ENCODE data around the gene KDM8.

The KDM8 gene

DNA sequence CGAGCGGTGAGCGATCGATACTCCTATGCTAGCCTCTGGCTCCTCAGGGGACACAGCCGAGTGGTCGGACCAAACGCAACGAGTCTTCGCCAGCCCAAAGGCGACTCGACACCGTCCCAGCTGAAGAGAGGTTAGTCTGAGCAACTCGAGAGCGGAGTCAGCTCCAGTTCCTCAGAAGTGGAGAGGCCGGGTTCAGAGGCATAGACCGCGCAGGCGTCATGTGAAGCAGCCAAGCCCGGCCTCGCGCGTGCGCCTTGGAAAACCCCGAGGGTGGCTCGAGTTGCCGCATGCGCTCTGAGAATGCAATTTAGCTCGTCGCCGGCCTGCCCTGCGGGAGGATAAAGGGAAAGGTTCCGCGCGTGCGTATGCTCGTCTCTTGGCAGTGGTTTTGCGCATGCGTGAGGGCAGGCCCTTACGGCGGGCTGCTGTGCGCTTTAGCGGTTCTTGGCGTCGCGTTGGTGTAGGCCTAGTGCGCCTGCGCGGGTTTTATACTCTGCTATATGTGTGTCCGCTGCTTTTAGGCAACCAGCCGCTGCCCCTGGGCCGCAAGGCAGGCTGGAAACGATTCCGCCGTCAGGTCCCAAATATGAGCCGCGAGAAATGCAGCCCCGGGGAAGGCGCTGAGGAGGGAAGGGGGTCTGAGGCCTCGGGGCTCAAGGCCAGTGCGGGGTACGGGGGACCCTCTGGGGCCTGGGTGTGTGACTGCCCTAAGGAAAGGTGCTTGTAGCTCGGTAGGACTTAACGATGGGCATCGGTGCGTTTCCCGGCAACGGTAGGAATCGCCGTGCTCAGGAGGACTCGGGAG is at the start of gene KDM8:
Gene KDM8, plus strand, starts transcription at position 20 of the 805 bp plus-strand sequence. CDS start 6,598 bp downstream, outside the sequence.
- TF ChIP-seq, protein P1, sequence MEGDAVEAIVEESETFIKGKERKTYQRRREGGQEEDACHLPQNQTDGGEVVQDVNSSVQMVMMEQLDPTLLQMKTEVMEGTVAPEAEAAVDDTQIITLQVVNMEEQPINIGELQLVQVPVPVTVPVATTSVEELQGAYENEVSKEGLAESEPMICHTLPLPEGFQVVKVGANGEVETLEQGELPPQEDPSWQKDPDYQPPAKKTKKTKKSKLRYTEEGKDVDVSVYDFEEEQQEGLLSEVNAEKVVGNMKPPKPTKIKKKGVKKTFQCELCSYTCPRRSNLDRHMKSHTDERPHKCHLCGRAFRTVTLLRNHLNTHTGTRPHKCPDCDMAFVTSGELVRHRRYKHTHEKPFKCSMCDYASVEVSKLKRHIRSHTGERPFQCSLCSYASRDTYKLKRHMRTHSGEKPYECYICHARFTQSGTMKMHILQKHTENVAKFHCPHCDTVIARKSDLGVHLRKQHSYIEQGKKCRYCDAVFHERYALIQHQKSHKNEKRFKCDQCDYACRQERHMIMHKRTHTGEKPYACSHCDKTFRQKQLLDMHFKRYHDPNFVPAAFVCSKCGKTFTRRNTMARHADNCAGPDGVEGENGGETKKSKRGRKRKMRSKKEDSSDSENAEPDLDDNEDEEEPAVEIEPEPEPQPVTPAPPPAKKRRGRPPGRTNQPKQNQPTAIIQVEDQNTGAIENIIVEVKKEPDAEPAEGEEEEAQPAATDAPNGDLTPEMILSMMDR (IDR thresholded peaks at IDR 0.05; ENCODE audit: insufficient read depth, low read depth, low read length, missing control alignments) = no peak
- peak within 1 kb of the TSS; percentile 91 for H3K4me3 ChIP-seq (ENCODE audit: low read length)
- peak; percentile 99 for DNase-seq (ENCODE audit: low read depth)

DNA sequence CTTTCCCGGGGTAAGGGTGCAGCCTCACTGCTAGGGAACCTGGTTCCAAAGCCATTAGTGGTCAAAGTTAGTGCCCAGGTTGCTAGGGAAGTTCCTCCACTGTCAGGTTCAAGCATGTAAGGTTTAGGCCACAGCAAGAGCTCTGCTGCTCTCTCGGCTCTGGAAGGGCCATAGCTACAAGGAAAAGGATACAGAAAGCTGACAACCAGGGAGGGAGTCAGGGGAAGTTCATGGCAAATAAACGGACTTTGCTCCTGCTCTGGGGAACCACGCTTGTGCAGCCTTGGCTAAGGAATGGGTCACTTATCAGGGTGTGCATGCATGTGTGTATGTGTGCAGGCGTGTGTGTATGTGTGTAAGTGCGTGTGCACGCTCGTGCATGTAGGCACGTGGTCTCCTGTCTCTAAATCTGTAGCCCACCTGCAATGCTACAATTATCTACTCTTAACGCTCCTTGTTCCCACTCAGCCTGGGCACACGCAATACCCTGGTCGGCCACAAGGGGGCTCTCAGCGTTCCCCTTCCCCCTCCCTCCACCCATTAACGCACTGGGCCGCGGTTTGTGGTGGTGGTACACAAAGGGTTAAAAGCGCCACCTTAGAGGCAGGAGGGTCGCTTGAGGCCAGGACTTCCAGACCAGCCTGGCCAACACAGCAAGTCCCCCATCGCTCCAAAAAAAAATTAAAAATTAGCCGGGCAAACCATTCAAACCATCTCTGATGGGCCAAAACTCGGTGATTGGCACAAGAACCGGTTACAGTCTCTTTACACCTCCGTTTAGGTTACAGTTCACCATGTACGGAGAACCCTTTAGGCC is 48.4 kb upstream of the KDM8 start:
- TF ChIP-seq, protein P1 (IDR thresholded peaks at IDR 0.05; ENCODE audit: insufficient read depth, low read depth, low read length, missing control alignments) = peak; percentile 98
- H3K4me3 ChIP-seq (ENCODE audit: low read length) = no peak overlapping the region
- DNase-seq (ENCODE audit: low read depth) = peak; percentile 39

DNA sequence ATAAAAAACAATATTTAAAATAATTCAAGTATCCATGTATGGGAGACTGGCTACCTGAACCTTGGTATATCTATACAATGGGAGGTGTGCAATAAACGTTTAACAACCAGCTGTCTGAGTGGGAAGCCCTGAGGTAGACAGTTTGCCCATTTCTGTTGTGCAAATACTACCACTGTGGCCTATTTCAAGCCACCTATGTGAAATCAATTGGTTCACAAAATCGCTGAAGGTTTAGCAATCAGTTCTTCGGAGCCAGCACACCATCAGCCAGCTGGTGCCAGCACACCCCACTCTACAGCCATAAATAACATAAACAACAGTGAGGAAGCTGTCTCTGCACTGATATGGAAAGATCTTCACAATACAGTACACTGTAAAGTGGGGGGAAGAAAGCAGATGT is 46.7 kb upstream of the KDM8 start:
- no peak overlapping the region for H3K4me3 ChIP-seq (ENCODE audit: low read length)
- DNase-seq (ENCODE audit: low read depth) = no peak
- TF ChIP-seq, protein P1 (IDR thresholded peaks at IDR 0.05; ENCODE audit: insufficient read depth, low read depth, low read length, missing control alignments) = no peak

DNA sequence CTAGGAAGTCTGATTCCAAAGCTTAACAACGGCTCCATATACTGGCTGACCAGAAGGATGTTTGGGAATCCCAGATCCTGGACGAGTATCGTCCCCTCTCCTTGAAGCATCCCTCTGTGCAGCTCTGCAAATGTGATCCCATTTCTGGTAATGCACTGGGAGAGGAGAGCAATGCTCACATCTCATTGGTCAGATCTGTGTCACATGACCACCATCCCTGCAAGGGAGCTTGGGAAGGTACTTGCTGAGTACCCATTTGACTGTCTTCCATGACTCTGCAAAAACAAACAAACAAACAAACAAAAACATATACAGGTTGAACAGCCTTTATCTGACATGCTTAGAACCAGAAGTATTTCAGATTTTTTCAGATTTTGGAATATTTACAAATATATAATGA is 41.9 kb upstream of the KDM8 start:
- TF ChIP-seq, protein P1 (IDR thresholded peaks at IDR 0.05; ENCODE audit: insufficient read depth, low read depth, low read length, missing control alignments) = no peak
- no peak for DNase-seq (ENCODE audit: low read depth)

DNA sequence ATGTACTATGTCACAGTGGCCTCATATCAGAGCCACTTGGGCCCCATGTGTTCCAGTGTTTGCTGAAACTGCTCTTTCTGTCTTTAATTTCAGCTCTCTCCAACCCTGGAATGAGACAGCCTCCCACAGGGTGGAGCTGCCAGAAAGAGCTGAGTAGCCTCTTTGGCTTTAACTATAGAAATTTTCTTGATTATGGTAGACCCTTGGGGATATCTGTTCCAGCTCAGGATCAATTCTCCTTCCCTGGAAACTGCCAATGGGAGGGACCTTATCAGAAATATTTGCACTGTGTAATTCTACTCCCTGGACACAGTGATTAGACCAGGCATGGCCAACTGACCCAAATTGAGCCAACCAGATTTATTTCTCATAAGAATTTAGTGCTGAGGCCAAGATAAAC is 39.0 kb upstream of the KDM8 start:
- DNase-seq (ENCODE audit: low read depth) = no peak

More for the DNA sequence above, 41.9 kb upstream of the KDM8 start:
- H3K4me3 ChIP-seq (ENCODE audit: low read length) = no peak overlapping the region

DNA sequence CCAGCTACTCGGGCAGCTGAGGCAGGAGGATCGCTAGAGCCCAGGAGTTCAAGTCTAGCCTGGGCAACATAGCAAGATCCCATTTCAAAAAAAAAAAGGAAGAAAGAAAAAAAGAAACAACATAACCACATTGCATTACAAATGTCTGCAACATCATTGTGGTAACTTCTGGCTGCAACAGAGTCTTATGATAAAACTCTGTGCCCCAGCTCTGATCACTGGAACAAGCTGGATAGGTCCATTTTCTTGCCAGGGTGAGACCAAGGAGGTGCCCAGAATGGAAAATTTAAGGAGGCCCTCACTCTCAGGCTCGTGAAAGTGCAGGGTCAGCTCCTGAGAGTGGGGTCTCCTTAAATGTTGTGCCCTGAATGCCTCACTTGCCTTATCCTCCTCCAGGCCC is 37.8 kb upstream of the KDM8 start:
- no peak for DNase-seq (ENCODE audit: low read depth)
- TF ChIP-seq, protein P1 (IDR thresholded peaks at IDR 0.05; ENCODE audit: insufficient read depth, low read depth, low read length, missing control alignments) = no peak
- H3K4me3 ChIP-seq (ENCODE audit: low read length) = no peak overlapping the region

More for the DNA sequence above, 39.0 kb upstream of the KDM8 start:
- TF ChIP-seq, protein P1 (IDR thresholded peaks at IDR 0.05; ENCODE audit: insufficient read depth, low read depth, low read length, missing control alignments) = no peak
- no peak overlapping the region for H3K4me3 ChIP-seq (ENCODE audit: low read length)
